Subcutaneous adipose tissue (tissue), 4 donors: ENCODE measurements around the gene CYS1. TPM values are rescaled to one million over a fixed set of nuclear protein-coding genes. Genes with fewer than 3 reads are reported as not detected.

Experiments
- total RNA-seq, 4 donors: library from RNA; depleted of rRNA; stranded (reverse); fragments of >200 nt; gene quantifications; one replicate each; pipeline ENCODE4 v1.1.0, GENCODE V29; 2016
- TF ChIP-seq, protein P1 (sequence below): fragments of 450-650 bp; IDR thresholded peaks from one replicate; pipeline ENCODE4 v1.5.1; 2016; ENCODE audit warnings: low read depth, mild to moderate bottlenecking, control low read depth, antibody characterized with exemption, moderate library complexity

The CYS1 gene, protein sequence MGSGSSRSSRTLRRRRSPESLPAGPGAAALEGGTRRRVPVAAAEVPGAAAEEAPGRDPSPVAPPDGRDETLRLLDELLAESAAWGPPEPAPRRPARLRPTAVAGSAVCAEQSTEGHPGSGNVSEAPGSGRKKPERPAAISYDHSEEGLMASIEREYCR
- total RNA-seq: 1 to 10 TPM in 3 of 4 donors, not detected in 1; 1.1 to 2.4 (median 1.4) TPM

- TF ChIP-seq, protein P1, sequence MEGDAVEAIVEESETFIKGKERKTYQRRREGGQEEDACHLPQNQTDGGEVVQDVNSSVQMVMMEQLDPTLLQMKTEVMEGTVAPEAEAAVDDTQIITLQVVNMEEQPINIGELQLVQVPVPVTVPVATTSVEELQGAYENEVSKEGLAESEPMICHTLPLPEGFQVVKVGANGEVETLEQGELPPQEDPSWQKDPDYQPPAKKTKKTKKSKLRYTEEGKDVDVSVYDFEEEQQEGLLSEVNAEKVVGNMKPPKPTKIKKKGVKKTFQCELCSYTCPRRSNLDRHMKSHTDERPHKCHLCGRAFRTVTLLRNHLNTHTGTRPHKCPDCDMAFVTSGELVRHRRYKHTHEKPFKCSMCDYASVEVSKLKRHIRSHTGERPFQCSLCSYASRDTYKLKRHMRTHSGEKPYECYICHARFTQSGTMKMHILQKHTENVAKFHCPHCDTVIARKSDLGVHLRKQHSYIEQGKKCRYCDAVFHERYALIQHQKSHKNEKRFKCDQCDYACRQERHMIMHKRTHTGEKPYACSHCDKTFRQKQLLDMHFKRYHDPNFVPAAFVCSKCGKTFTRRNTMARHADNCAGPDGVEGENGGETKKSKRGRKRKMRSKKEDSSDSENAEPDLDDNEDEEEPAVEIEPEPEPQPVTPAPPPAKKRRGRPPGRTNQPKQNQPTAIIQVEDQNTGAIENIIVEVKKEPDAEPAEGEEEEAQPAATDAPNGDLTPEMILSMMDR: no peak
These were observed at the start of gene CYS1 for GRCh38 chr2:10079870-10080535. TSS of gene CYS1 (minus strand) at chr2:10080411. CDS start at chr2:10080223, 188 bp downstream.

- TF ChIP-seq, protein P1: no peak
These were observed 49.3 kb upstream of the CYS1 start for GRCh38 chr2:10129490-10129889.

DNA sequence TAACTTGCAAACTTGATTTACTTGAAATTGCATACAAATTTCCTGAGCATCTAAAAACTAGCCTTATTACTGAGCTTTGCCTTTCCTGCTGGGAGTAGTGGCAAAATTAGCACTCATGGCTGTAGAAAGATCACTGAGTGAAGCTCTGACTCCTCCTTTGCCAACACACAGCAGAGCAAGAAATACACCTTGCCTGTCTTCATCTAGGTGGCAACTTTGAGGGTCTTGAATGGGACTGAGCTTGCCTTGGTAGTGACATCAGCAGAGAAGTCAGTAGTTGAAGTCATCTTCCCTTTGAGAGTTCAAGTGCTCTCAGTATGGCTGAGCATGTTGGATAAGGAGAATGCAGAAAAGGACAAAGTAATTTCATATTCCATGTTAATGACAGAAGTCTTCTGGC, 48.2 kb upstream of the CYS1 start:
- TF ChIP-seq, protein P1: no peak

GRCh38 chr2:10126632-10127026, 46.4 kb upstream of the CYS1 start:
- TF ChIP-seq, protein P1: no peak

- TF ChIP-seq, protein P1: no peak
These were observed 45.8 kb upstream of the CYS1 start for GRCh38 chr2:10125842-10126631.

DNA sequence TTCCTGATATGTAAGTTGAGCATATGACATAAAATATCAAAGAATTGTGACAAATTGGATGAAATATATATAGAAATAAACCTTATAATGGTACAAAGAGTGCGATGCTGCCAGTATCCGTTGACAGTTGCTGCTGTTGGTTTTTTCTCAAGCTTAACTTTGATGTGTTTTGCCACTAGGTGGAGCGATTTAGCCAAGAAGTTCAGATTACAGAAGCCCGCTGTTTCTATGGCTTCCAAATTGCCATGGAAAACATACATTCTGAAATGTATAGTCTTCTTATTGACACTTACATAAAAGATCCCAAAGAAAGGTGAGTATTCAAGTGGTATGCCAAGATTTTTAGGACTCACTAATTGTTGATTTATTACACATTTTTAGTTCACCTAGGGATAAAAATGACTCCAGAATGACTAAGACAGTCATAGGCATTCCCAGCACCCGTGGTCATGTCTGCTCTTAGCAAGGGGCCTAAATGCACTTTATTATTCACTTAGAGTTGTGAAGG, 44.4 kb upstream of the CYS1 start:
- TF ChIP-seq, protein P1: no peak

- TF ChIP-seq, protein P1: no peak
These were observed 43.1 kb upstream of the CYS1 start for GRCh38 chr2:10123281-10123680.
